GM19468 (cell line): ENCODE data around the gene BATF.

ENCODE experiments used
- ATAC-seq: cut with Tn5 transposase; IDR thresholded peaks from one replicate; pipeline ENCODE4 v1.9.1; 2021; ENCODE audit warnings: mild to moderate bottlenecking, moderate library complexity, moderate number of reproducible peaks; ENCODE audit not compliant: unreplicated experiment; ENCODE audit errors: extremely low read depth

The BATF gene

GRCh38 chr14:75531256-75531655, 9.0 kb downstream of the BATF start:
- no peak for ATAC-seq

GRCh38 chr14:75531660-75532317, 9.5 kb downstream of the BATF start:
- no peak for ATAC-seq

DNA sequence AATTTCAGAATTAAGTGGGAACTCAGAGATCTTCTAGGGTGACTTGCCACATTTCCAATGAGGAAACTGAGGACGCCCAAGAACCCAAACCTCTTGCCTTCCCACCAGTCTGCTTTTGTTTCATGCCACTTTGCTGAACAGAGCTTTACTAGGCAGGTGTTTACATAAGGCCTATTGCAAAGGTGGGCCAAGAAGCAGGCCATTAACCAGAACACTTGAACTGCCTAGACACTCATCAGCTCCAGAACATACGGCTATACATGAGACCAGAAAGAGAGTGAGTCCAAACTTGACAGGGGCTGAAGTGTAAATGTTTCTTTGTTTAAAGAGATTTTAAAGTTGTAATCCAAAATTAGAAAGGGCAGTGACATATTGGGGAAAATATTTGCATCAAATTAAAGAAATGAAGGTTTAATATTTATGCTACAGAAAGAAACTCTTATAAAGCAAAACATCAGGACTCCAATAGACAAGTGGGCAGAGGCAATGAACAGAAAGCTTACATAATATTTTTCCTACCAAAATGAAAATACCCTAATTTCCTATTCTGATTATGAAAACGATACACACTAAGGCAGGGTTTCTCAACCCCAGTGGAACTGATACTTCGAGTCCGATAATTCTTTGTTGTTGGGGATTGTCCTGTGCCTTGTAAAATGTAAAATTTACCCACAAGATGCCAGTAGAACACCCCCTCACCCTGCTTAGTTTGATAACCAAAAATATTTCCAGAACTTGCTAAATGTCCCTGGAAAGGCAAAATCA, 11.7 kb downstream of the BATF start:
- no peak for ATAC-seq

GRCh38 chr14:75535164-75535898, 13.1 kb downstream of the BATF start:
- no peak for ATAC-seq

- no peak for ATAC-seq
Observed at GRCh38 chr14:75537071-75537470, 14.8 kb downstream of the BATF start.

DNA sequence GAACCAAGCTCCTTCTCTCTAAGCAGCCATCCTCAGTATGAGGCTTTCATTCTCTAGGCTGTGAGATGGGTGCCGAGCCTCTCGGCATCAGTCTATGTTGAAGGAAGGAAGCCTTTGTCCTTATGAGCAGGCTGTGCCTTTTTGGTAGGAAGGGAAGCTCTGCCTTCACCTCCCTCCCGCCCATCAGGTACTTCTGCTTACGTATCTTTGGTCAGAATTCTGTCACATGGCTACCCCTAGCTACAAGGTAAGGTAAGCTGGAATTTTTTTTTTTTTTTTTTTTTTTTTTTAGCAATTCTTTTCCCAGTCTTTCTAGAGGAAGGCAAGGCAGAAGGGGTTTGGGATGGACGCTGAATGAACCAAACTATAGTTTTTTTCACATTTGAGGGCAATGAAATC, 16.9 kb downstream of the BATF start:
- no peak for ATAC-seq

GRCh38 chr14:75539561-75540478, 17.6 kb downstream of the BATF start:
- peak; percentile 39 for ATAC-seq

- no peak for ATAC-seq
Observed at GRCh38 chr14:75540479-75540851, 18.2 kb downstream of the BATF start.

DNA sequence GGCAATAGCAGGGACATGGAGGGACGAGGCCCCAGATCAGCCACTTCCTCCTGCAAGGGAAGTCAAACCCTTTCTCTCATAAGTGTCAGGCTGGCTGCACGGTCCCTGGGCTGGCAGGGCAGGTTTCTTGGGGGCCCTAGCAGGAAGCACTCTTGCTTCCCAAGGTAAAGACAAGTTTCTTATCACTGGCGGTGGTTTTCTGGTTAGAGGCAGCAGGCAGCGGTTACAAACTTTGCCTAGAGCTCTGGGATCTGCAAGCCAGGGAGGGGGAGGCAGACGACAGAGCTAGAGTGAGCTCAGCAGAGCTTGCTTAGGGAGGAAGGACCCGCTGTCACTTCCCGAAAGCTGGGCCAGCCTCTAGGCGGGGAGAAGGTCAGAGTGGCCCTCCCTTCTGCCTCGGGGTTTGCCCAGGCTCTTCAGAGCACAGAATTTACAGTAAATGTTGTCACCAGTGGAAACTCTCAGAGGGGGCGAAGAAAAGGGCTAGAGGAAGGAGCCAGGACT, 20.4 kb downstream of the BATF start:
- peak; percentile 54 for ATAC-seq

DNA sequence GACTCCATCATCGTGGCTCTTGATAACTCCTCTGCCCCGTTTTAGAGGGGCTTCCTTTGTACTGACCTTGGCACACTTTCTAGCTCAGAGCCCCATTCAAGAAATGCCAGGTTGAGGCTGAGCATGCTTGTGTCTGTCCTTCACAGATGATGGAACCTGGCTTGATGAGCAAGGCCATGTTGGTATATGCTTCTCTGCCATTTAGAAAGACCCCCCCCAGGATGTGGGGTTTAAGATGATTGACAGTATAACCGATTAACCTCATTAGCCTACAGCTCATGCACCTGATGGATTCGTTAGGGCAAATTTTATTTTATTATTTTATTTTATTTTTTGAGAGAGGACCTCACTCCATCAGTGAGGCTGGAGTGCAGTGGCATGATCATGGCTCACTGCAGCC, 21.0 kb downstream of the BATF start:
- no peak for ATAC-seq

DNA sequence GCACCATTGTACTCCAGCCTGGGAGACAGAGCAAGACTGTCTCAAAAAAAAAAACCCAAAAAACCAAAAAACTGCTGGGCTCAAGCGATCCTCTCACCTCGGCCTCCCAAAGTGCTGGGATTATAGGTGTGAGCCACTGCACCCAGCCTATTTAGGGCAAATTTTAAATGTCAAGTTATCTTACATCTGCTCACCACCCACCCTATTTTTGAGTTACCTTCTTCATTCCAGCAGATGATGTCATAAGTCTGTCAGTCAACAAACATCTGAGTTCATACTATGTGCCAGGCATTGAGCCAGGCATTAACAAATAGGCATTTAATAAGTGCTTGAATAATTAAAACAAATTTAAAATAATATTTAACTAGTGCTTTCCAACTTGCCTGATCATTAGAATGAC, 21.5 kb downstream of the BATF start:
- ATAC-seq, result no peak

GRCh38 chr14:75545907-75546306, 23.6 kb downstream of the BATF start:
- no peak for ATAC-seq

DNA sequence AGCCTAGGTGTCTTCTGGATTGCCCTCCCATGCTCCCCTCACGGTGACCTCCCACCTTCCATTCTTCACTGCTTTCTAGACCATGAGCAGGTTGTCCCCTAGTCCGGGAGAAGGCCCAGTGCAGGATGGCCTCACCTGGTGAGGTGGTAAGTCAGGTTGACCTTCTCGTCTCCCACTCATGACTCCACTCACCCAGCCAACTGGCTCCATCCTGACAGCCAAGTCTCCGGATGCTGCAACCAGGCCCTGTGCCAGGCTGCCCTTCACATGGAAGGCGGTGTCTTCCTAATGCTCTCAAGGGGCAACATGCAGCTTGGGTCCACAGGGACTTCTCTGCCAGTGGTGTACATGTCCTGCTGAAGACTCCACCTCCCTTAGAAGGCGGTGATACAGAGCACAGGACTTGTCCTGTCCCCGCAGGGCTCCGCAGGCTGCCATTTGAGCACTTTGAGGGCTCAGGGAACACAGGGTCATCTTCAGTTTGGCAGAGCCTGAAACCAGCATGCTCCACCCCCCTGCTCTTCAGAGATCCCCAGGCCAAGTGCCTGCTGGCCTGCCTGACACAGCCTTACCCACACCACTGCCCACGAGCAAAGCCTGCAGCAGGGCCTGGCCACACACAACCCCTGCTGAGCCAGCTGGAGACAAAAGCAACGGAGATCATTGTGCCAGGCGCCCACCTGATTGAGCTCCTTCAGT, 25.4 kb downstream of the BATF start:
- no peak for ATAC-seq

- no peak for ATAC-seq
Observed at GRCh38 chr14:75548544-75548943, 26.3 kb downstream of the BATF start.

- ATAC-seq, result peak; percentile 54
Observed at GRCh38 chr14:75549169-75549568, 26.9 kb downstream of the BATF start.

GRCh38 chr14:75551021-75551420, 28.8 kb downstream of the BATF start:
- ATAC-seq, result no peak

DNA sequence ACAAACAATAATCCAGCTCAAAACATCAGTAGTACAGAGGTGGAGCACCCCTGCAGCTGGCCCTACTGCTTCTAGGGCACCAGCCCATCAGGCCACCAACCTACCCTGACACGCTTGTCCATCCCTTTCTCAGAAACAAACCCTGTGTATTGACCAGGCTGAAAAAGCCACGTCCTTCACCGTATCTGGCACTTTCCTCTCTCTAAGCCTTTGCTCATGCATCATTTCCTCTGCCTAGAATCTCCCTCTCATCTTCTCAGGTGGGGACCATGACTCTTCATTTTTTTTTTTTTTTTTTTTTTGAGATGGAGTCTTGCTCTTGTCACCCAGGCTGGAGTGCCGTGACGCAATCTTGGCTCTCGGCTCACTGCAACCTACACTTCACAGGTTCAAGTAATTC, 30.9 kb downstream of the BATF start:
- ATAC-seq, result no peak

- no peak for ATAC-seq
Observed at GRCh38 chr14:75553761-75554364, 31.6 kb downstream of the BATF start.

DNA sequence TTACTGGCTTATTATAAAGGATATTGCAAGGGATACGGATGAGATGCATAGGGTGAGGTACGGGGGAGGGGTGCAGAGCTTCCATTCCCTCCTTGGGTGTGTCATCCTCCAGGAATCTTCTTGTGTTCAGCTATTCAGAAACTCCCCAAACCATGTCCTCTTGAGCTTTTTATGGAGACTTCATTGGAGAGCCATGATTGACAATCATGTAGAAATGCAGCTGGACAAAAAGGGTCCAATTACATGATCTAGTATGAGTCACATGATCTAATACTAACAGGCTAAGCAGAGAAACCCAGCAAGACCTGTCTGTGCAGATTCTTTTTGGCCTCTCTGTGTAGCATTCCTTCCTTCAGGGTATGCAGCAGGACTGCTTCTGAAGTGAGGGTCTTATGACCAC, 32.2 kb downstream of the BATF start:
- no peak for ATAC-seq
